HepG2 (cell line): ENCODE measurements around the gene MSRB3. TPM values are rescaled to one million over a fixed set of nuclear protein-coding genes. Genes with fewer than 3 reads are reported as not detected.

Experiments used
- ATAC-seq: fragments of 200-7000 bp; cut with Tn5 transposase; 3 replicates; pipeline ENCODE4 v1.9.1; 2020; ENCODE audit warnings: mild to moderate bottlenecking, moderate library complexity
- BruUV-seq: library from RNA; stranded (reverse); fragments of 400-500 nt; replicated peaks from 2 replicates; lab custom pipeline; 2021; lab: Mats Ljungman, UMichigan
- CTCF ChIA-PET: fragments of 300-600 bp; formaldehyde crosslinking; extraction: SDS; loops from one replicate; lab custom pipeline; 2021; ENCODE audit warnings: low total read pairs, inconsistent platforms, low intra/inter-chr PET ratio; lab: Yijun Ruan, JAX
- POLR2A ChIA-PET: fragments of 350-600 bp; sonication (Branson Sonifier 250); formaldehyde crosslinking; loops from one replicate; lab custom pipeline; 2020; ENCODE audit warnings: antibody characterized with exemption, inconsistent platforms; lab: Yijun Ruan, JAX
- DNase-seq: peaks from one replicate; pipeline ENCODE4 v3.0.0-alpha.2; 2015; ENCODE audit warnings: low spot score
- FAIRE-seq: peaks from 3 replicates; lab custom pipeline; 2011; peaks lifted over from hg19 to GRCh38; lab: Jason Lieb, UNC
- H2AFZ ChIP-seq: one replicate; pipeline ENCODE4 v1.6.1; 2011; ENCODE audit warnings: low read length, inconsistent platforms
- H3K27ac ChIP-seq: fragments of 300-600 bp; 3 replicates; pipeline ENCODE4 v1.8.0; 2011; ENCODE audit warnings: mixed run types, mild to moderate bottlenecking, mixed read lengths, low read length, inconsistent platforms; ENCODE audit not compliant: insufficient read depth; ENCODE audit errors: extremely low read length
- H3K27me3 ChIP-seq, 2 experiments: fragments of 200-600 bp in 1 of 2; 2 replicates in 1 of 2; 3 replicates in 1 of 2; pipeline versions ENCODE4 v1.6.0 to v1.8.0; 2011; ENCODE audit warnings: low read length in 2 of 2, mild to moderate bottlenecking in 2 of 2, moderate library complexity in 2 of 2, inconsistent platforms in 1 of 2; ENCODE audit not compliant: insufficient read depth in 2 of 2, control insufficient read depth in 1 of 2
- H3K36me3 ChIP-seq, 2 experiments: fragments of 200-600 bp in 1 of 2; replicated peaks in 1 of 2; 2 replicates in 1 of 2; 3 replicates in 1 of 2; pipeline versions ENCODE4 v1.5.1 to v1.8.0; 2011; ENCODE audit warnings: low read length in 2 of 2, inconsistent platforms in 1 of 2; ENCODE audit not compliant: insufficient read depth in 2 of 2, control insufficient read depth in 1 of 2
- H3K4me1 ChIP-seq: 2 replicates; pipeline ENCODE4 v1.5.1; 2012; ENCODE audit warnings: low read length, inconsistent platforms; ENCODE audit not compliant: insufficient read depth
- H3K4me2 ChIP-seq: 2 replicates; pipeline ENCODE4 v1.6.0; 2011; ENCODE audit warnings: low read depth, low read length, inconsistent platforms
- H3K4me3 ChIP-seq, 3 experiments: fragments of 200-600 bp in 1 of 3; sonication (generic), shearing (Covaris generic) in 1 of 3; replicated peaks in 1 of 3; 2 replicates each; pipeline ENCODE4 v1.5.1; 2011 to 2016; ENCODE audit warnings: low read length in 3 of 3, inconsistent platforms in 2 of 3, low read depth in 2 of 3, mild to moderate bottlenecking in 2 of 3, control low read depth in 1 of 3, mixed read lengths in 1 of 3; ENCODE audit not compliant: insufficient read depth in 1 of 3
- H3K79me2 ChIP-seq: one replicate; pipeline ENCODE4 v1.6.1; 2011; ENCODE audit warnings: low read length, inconsistent platforms; ENCODE audit not compliant: insufficient read depth
- H3K9ac ChIP-seq: 2 replicates; pipeline ENCODE4 v1.6.0; 2011; ENCODE audit warnings: mild to moderate bottlenecking, low read depth, low read length, inconsistent platforms; ENCODE audit not compliant: insufficient read depth
- H3K9me3 ChIP-seq: 2 replicates; pipeline ENCODE4 v1.5.1; 2012; ENCODE audit warnings: mild to moderate bottlenecking, low read length
- H4K20me1 ChIP-seq: 2 replicates; pipeline ENCODE4 v1.6.0; 2011; ENCODE audit warnings: inconsistent platforms, mild to moderate bottlenecking, low read length, moderate library complexity; ENCODE audit not compliant: insufficient read depth
- ATF7-NPFF ChIP-seq: sonication (generic); formaldehyde crosslinking; IDR thresholded peaks from 2 replicates; pipeline ENCODE4 v1.8.1; 2023; ENCODE audit warnings: mild to moderate bottlenecking, low read depth, missing genetic modification reagents, moderate library complexity
- HMG20A ChIP-seq: IDR thresholded peaks from 2 replicates; pipeline ENCODE4 v1.6.1; 2016; ENCODE audit warnings: borderline replicate concordance
- HNRNPK ChIP-seq: fragments of 200-400 bp; formaldehyde crosslinking; IDR thresholded peaks from 2 replicates; pipeline ENCODE4 v1.6.1; 2018; ENCODE audit warnings: low read length, low read depth, moderate library complexity, mild to moderate bottlenecking; ENCODE audit not compliant: poor library complexity, severe bottlenecking
- NFIB ChIP-seq: sonication (generic); formaldehyde crosslinking; IDR thresholded peaks from 2 replicates; pipeline ENCODE4 v1.9.0; 2021; ENCODE audit warnings: missing genetic modification reagents, mild to moderate bottlenecking, borderline replicate concordance
- NFYC ChIP-seq: IDR thresholded peaks from 2 replicates; pipeline ENCODE4 v1.6.1; 2016; ENCODE audit warnings: missing genetic modification reagents, missing compliant biosample characterization
- RBM39 ChIP-seq: fragments of 200-400 bp; formaldehyde crosslinking; IDR thresholded peaks from one replicate; pipeline ENCODE4 v1.6.1; 2018; ENCODE audit warnings: antibody characterized with exemption, mild to moderate bottlenecking, low read depth, low read length; ENCODE audit not compliant: poor library complexity, severe bottlenecking
- SAP130 ChIP-seq: IDR thresholded peaks from 2 replicates; pipeline ENCODE4 v1.6.1; 2016; ENCODE audit warnings: low read depth
- ZFP36 ChIP-seq: fragments of 150-350 bp; IDR thresholded peaks from 2 replicates; pipeline ENCODE4 v1.6.1; 2018; ENCODE audit warnings: borderline replicate concordance, low read length, low read depth; ENCODE audit not compliant: partially characterized antibody
- ZHX1 ChIP-seq: sonication (generic); formaldehyde crosslinking; IDR thresholded peaks from 2 replicates; pipeline ENCODE4 v1.8.1; 2022; ENCODE audit warnings: low read depth, mild to moderate bottlenecking, missing genetic modification reagents
- ZNF460 ChIP-seq: sonication (generic); formaldehyde crosslinking; IDR thresholded peaks from 2 replicates; pipeline ENCODE4 v1.5.1; 2020; ENCODE audit warnings: missing genetic modification reagents, mild to moderate bottlenecking, borderline replicate concordance
- ZNF619 ChIP-seq: sonication (generic); formaldehyde crosslinking; IDR thresholded peaks from 2 replicates; pipeline ENCODE4 v1.4.0; 2020; ENCODE audit warnings: mild to moderate bottlenecking, missing genetic modification reagents
- WGBS: methylation state at CpG from one replicate; pipeline ENCODE4 v1.1.6; 2017; ENCODE audit warnings: low lambda C conversion rate; 5-methylcytosine and 5-hydroxymethylcytosine counted together
- in situ Hi-C: cut with HindIII; loops from 2 replicates; pipeline ENCODE4 v1.10.0; 2017; ENCODE audit warnings: low pct_unique_long_range_greater_than_20kb; ENCODE audit not compliant: extremely low pct_ligation_motif_present
- intact Hi-C: fragments of 100-400 bp; cut with micrococcal nuclease; formaldehyde crosslinking; loops from one replicate; pipeline ENCODE4 v1.10.0; 2022; ENCODE audit not compliant: unreplicated experiment
- polyA plus RNA-seq, 8 experiments: library from polyadenylated mRNA; depleted of rRNA in 3 of 8; stranded (reverse) in 7 of 8; unstranded in 1 of 8; fragments of >200 nt; fragmentation: Illumina TruSeq in 4 of 8; extraction: Trizol in 4 of 8; gene quantifications; 2 replicates each; pipeline versions ENCODE4 v1.2.1 to v1.2.3, GENCODE V29; 2011 to 2016; ENCODE audit warnings: low read depth in 4 of 8, missing spikeins in 1 of 8, mixed read lengths in 1 of 8; ENCODE audit not compliant: insufficient read depth in 1 of 8
- total RNA-seq, 5 experiments: library from RNA; depleted of rRNA; stranded (reverse); fragments of >200 nt; fragmentation: Illumina TruSeq; extraction: Trizol; gene quantifications; 2 replicates each; pipeline ENCODE4 v1.2.3, GENCODE V29; 2016; ENCODE audit warnings: low read depth in 1 of 5
- TF ChIP-seq, protein P1 (sequence below): sonication (generic); formaldehyde crosslinking; IDR thresholded peaks from 2 replicates; pipeline ENCODE4 v1.8.1; 2023; ENCODE audit warnings: mild to moderate bottlenecking, missing genetic modification reagents
- TF ChIP-seq, protein P2 (sequence below): sonication (generic); formaldehyde crosslinking; IDR thresholded peaks from 2 replicates; pipeline ENCODE4 v1.4.0; 2020; ENCODE audit warnings: missing genetic modification reagents

Gene MSRB3
- total and polyA plus RNA-seq, 2 of the 13 experiments (the other 11 are each of a cell fraction or from before 2014, with no cell fraction given) = 1.5 to 1.9 TPM

DNA sequence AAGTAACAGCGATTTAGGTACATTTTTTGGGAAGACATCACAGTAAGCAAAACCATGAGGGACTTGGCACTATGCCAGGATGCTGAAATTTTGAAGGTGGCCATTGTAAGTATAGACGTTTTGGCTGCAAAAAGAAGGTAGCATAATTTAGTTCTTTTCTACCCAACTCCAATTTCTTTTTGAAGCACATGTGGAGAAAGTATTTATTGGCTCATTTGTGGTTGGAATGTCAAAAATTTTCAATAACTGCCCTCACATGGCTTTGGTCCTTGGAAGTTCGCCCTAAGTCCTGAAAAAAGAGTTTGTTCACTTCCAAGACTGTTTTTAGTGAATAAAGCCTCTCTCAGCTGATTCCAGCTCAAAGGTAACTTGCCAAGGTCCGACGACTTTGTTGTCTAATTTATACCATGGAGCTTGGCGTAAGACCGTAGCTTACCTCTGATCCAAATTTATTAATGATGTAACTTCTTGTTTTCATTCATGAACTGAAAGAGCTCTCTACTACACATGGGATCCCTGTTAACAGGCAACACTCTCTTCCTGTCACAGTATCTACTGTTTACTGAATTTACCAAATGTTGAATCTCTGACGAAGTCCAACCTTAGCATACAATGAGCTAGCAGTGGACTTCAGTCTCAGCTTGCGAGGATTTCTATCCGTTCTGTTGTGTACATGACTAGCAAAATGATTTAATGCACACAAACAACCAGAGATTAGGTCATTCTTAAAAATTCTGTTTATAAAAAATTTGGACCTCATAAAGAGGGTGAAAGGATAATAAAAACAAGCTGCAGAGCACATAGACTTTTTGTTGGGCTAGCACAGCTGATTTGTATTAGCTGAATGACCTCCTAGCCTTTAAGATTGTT, 49.0 kb downstream of the MSRB3 start (continued):
- TF ChIP-seq, protein P1, sequence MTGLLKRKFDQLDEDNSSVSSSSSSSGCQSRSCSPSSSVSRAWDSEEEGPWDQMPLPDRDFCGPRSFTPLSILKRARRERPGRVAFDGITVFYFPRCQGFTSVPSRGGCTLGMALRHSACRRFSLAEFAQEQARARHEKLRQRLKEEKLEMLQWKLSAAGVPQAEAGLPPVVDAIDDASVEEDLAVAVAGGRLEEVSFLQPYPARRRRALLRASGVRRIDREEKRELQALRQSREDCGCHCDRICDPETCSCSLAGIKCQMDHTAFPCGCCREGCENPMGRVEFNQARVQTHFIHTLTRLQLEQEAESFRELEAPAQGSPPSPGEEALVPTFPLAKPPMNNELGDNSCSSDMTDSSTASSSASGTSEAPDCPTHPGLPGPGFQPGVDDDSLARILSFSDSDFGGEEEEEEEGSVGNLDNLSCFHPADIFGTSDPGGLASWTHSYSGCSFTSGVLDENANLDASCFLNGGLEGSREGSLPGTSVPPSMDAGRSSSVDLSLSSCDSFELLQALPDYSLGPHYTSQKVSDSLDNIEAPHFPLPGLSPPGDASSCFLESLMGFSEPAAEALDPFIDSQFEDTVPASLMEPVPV (CRISPR knock-in tag) = no peak
- TF ChIP-seq, protein P2, sequence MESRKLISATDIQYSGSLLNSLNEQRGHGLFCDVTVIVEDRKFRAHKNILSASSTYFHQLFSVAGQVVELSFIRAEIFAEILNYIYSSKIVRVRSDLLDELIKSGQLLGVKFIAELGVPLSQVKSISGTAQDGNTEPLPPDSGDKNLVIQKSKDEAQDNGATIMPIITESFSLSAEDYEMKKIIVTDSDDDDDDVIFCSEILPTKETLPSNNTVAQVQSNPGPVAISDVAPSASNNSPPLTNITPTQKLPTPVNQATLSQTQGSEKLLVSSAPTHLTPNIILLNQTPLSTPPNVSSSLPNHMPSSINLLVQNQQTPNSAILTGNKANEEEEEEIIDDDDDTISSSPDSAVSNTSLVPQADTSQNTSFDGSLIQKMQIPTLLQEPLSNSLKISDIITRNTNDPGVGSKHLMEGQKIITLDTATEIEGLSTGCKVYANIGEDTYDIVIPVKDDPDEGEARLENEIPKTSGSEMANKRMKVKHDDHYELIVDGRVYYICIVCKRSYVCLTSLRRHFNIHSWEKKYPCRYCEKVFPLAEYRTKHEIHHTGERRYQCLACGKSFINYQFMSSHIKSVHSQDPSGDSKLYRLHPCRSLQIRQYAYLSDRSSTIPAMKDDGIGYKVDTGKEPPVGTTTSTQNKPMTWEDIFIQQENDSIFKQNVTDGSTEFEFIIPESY = no peak

DNA sequence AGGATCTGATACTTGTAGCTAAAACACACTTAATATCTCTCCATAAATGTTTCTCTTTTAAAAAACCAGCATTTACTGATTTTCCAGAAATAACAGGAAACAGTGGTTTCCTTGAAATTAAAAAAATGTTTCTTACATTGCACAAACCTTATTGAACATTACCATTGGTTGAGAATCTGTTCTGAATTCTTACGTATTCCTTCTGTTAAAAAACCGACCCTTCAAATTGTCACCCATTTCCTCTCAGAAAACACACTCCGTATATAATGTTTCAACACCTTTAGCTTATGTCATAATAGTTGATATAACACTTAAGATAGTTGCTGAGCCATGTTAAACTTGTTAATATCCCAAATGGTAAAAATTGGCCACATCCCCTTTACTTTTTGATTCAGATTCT, 51.2 kb downstream of the MSRB3 start:
- in situ Hi-C loops = loop anchor here (10.0 kb wide), 1 partner anchor 775 kb away; no protein-coding TSS in a partner anchor
- Histone ChIP-seq H3K27me3 (no peaks in the 10 kb centered on the region), H3K27ac (no peak overlapping the region), H3K36me3 (no peaks in the 10 kb centered on the region), H3K4me3 (no peak overlapping the region), H2AFZ (no peak overlapping the region), H4K20me1 (no peaks in the 10 kb centered on the region), H3K4me1 (peaks cover 34% of the 10 kb centered on the region), H3K9ac (no peak overlapping the region), H3K4me2 (no peak overlapping the region), H3K79me2 (no peaks in the 10 kb centered on the region), H3K9me3 (no peaks in the 10 kb centered on the region)
- no peak for DNase-seq
- intact Hi-C loops = loop anchor here (5.0 kb wide), 1 partner anchor 493 kb away; the partner anchor contains the start of gene HMGA2
- POLR2A ChIA-PET = no interaction called here
- ATAC-seq = no peak
- CTCF ChIA-PET = no interaction called here
- BruUV-seq = no TSS peak
- 95% methylated on average over 3 of the region's 3 CpGs for WGBS
- no peak for FAIRE-seq
- no peak for TF ChIP-seq ZFP36
- TF ChIP-seq NFYC (CRISPR knock-in tag) = no peak
- no peak for TF ChIP-seq HNRNPK
- TF ChIP-seq SAP130 (CRISPR knock-in tag) = no peak
- TF ChIP-seq ZNF460 (CRISPR knock-in tag) = no peak
- TF ChIP-seq NFIB (CRISPR knock-in tag) = no peak
- TF ChIP-seq ZNF619 (CRISPR knock-in tag) = no peak
- TF ChIP-seq RBM39 = no peak
- no peak for TF ChIP-seq ATF7-NPFF
- TF ChIP-seq HMG20A (CRISPR knock-in tag) = no peak
- TF ChIP-seq ZHX1 = no peak
